Small intestine (tissue), 7 donors: ENCODE measurements around the gene COG1. TPM values are rescaled to one million over a fixed set of nuclear protein-coding genes. Genes with fewer than 3 reads are reported as not detected.

Experiments used
- DNase-seq, 2 donors: peaks; one replicate each; pipeline versions ENCODE4 v3.0.0 to v3.0.0-alpha.2; 2013
- FAIRE-seq: peaks from 2 replicates; lab custom pipeline; 2012; peaks lifted over from hg19 to GRCh38; lab: Jason Lieb, UNC
- H3K27ac ChIP-seq, 3 donors: one replicate each; pipeline ENCODE4 v1.5.1; 2013; ENCODE audit warnings: low read length in 2 of 3, mild to moderate bottlenecking in 2 of 3, control low read depth in 1 of 3, inconsistent platforms in 1 of 3, low read depth in 1 of 3, moderate library complexity in 1 of 3
- H3K27me3 ChIP-seq, 3 donors: one replicate each; pipeline ENCODE4 v1.6.1; 2013; ENCODE audit warnings: low read length in 3 of 3, inconsistent platforms in 1 of 3; ENCODE audit not compliant: control insufficient read depth in 3 of 3, insufficient read depth in 3 of 3
- H3K36me3 ChIP-seq, 3 donors: one replicate each; pipeline ENCODE4 v1.6.1; 2013; ENCODE audit warnings: low read length in 3 of 3, inconsistent platforms in 1 of 3, low read depth in 1 of 3, mild to moderate bottlenecking in 1 of 3, moderate library complexity in 1 of 3; ENCODE audit not compliant: control insufficient read depth in 3 of 3, insufficient read depth in 2 of 3
- H3K4me1 ChIP-seq, 3 donors: one replicate each; pipeline ENCODE4 v1.6.1; 2013; ENCODE audit warnings: low read length in 2 of 3, inconsistent platforms in 1 of 3, low read depth in 1 of 3, mild to moderate bottlenecking in 1 of 3, moderate library complexity in 1 of 3; ENCODE audit not compliant: control insufficient read depth in 3 of 3, insufficient read depth in 2 of 3
- H3K4me3 ChIP-seq, 3 donors: one replicate each; pipeline ENCODE4 v1.5.1; 2013; ENCODE audit warnings: low read length in 3 of 3, control low read depth in 1 of 3, inconsistent platforms in 1 of 3, low read depth in 1 of 3, mild to moderate bottlenecking in 1 of 3, moderate library complexity in 1 of 3
- H3K9me3 ChIP-seq, 2 donors: one replicate each; pipeline ENCODE4 v1.6.1; 2013; ENCODE audit warnings: low read depth in 1 of 2, low read length in 1 of 2; ENCODE audit not compliant: control insufficient read depth in 2 of 2, insufficient read depth in 1 of 2
- WGBS, 3 donors: extraction: QIAGEN DNeasy Blood & Tissue Kit; methylation state at CpG; one replicate each; pipeline ENCODE4 v1.1.7; 2013; 5-methylcytosine and 5-hydroxymethylcytosine counted together
- polyA plus RNA-seq, 4 donors: library from polyadenylated mRNA; stranded (reverse) in 3 of 4; unstranded in 1 of 4; fragments of 200-250 nt in 3 of 4; fragments of 120-200 nt in 1 of 4; gene quantifications; one replicate each; pipeline versions ENCODE4 v1.2.1 to v1.2.3, GENCODE V29; 2013
- donor health status: healthy with polysubstance abuse.
- donor health status: control.
- donor health status: control.
- donor health status: Bipolar disorder and iron deficiency.
- donor health status: healthy.

The COG1 gene
- polyA plus RNA-seq, 4 donors, result 9.2 to 30.9 (median 16.4) TPM

GRCh38 chr17:73209436-73209835 lies 16.6 kb downstream of the COG1 start:
- Histone ChIP-seq H3K4me1 (peaks cover 0 to 1% (median 0%) of the 10 kb centered on the region in 3 donors), H3K27me3 (no peaks in the 10 kb centered on the region), H3K36me3 (peaks cover 15 to 37% (median 34%) of the 10 kb centered on the region in 3 donors), H3K9me3 (no peaks in the 10 kb centered on the region), H3K4me3 (no peak overlapping the region), H3K27ac (no peak overlapping the region)
- WGBS, 3 donors, result 95 to 99% (median 96%) methylated on average over 13 of the region's 13 CpGs
- DNase-seq (no peak), FAIRE-seq (no peak)

- Histone ChIP-seq H3K9me3 (no peaks in the 10 kb centered on the region), H3K36me3 (peaks cover 18 to 34% (median 32%) of the 10 kb centered on the region in 3 donors), H3K27ac (no peak overlapping the region), H3K4me3 (no peak overlapping the region), H3K27me3 (no peaks in the 10 kb centered on the region), H3K4me1 (no peaks in the 10 kb centered on the region)
- no peak for FAIRE-seq
- WGBS, 3 donors, result 69 to 74% (median 73%) methylated on average over 8 of the region's 8 CpGs
- DNase-seq, result peak in 1 of 2 donors; percentile 21
Observed at GRCh38 chr17:73210002-73210678, 17.3 kb downstream of the COG1 start.

- Histone ChIP-seq H3K36me3 (peaks cover 16 to 29% (median 23%) of the 10 kb centered on the region in 3 donors), H3K4me1 (no peaks in the 10 kb centered on the region), H3K27ac (no peak overlapping the region), H3K9me3 (no peaks in the 10 kb centered on the region), H3K4me3 (no peak overlapping the region), H3K27me3 (no peaks in the 10 kb centered on the region)
- WGBS, 3 donors, result 73 to 76% (median 76%) methylated on average over 13 of the region's 13 CpGs
- DNase-seq (no peak), FAIRE-seq (no peak)
Observed at GRCh38 chr17:73211745-73212144, 18.9 kb downstream of the COG1 start.

- Histone ChIP-seq H3K4me3 (no peak overlapping the region), H3K27ac (no peak overlapping the region), H3K4me1 (no peaks in the 10 kb centered on the region), H3K9me3 (no peaks in the 10 kb centered on the region), H3K27me3 (no peaks in the 10 kb centered on the region), H3K36me3 (peaks cover 10 to 17% (median 10%) of the 10 kb centered on the region in 3 donors)
- no peak for FAIRE-seq
- no peak for DNase-seq
Observed at GRCh38 chr17:73214008-73214407, 21.2 kb downstream of the COG1 start.

- Histone ChIP-seq H3K4me1 (no peaks in the 10 kb centered on the region), H3K27ac (no peak overlapping the region), H3K9me3 (no peaks in the 10 kb centered on the region), H3K27me3 (no peaks in the 10 kb centered on the region), H3K4me3 (no peak overlapping the region), H3K36me3 (peaks cover 3 to 16% (median 5%) of the 10 kb centered on the region in 3 donors)
- DNase-seq, result no peak
- WGBS, 3 donors, result 69 to 79% (median 78%) methylated on average over 4 of the region's 4 CpGs
- no peak for FAIRE-seq
Observed at GRCh38 chr17:73214851-73215250, 22.0 kb downstream of the COG1 start.

GRCh38 chr17:73215447-73215846 lies 22.6 kb downstream of the COG1 start:
- H3K4me3 ChIP-seq, result no peak overlapping the region
- no peaks in the 10 kb centered on the region for H3K4me1 ChIP-seq
- FAIRE-seq, result no peak
- no peak for DNase-seq
- H3K9me3 ChIP-seq, result no peaks in the 10 kb centered on the region
- 92 to 98% (median 94%) methylated on average over 2 of the region's 2 CpGs for WGBS, 3 donors
- H3K36me3 ChIP-seq, result peaks cover 2 to 18% (median 5%) of the 10 kb centered on the region in 3 donors
- H3K27ac ChIP-seq, result no peak overlapping the region
- H3K27me3 ChIP-seq, result no peaks in the 10 kb centered on the region

- no peak overlapping the region for H3K4me3 ChIP-seq
Observed at GRCh38 chr17:73223626-73224230, 30.9 kb downstream of the COG1 start.

GRCh38 chr17:73224237-73224636 lies 31.4 kb downstream of the COG1 start:
- Histone ChIP-seq H3K4me1 (peaks cover 2 to 5% (median 5%) of the 10 kb centered on the region in 3 donors), H3K9me3 (no peaks in the 10 kb centered on the region), H3K27ac (no peak overlapping the region), H3K27me3 (no peaks in the 10 kb centered on the region), H3K4me3 (no peak overlapping the region), H3K36me3 (peaks cover 0 to 24% (median 0%) of the 10 kb centered on the region in 3 donors)
- 97 to 100% (median 100%) methylated on average over 2 of the region's 2 CpGs for WGBS, 3 donors
- DNase-seq (no peak), FAIRE-seq (no peak)

More at GRCh38 chr17:73223626-73224230, 30.9 kb downstream of the COG1 start:
- H3K36me3 ChIP-seq, result peaks cover 0 to 25% (median 0%) of the 10 kb centered on the region in 3 donors
- H3K9me3 ChIP-seq, result no peaks in the 10 kb centered on the region
- 94 to 97% (median 94%) methylated on average over 2 of the region's 2 CpGs for WGBS, 3 donors
- H3K27ac ChIP-seq, result no peak overlapping the region
- DNase-seq, result no peak
- FAIRE-seq, result no peak
- H3K27me3 ChIP-seq, result no peaks in the 10 kb centered on the region
- peaks cover 2 to 5% (median 4%) of the 10 kb centered on the region in 3 donors for H3K4me1 ChIP-seq
